ENCODE results near the gene CEP95.

GRCh38 chr17:64472564-64472963, 34.2 kb upstream of the CEP95 start:
- no peak for TF ChIP-seq POLR2A (IDR thresholded peaks at IDR 0.05)
- TF ChIP-seq, protein P1, sequence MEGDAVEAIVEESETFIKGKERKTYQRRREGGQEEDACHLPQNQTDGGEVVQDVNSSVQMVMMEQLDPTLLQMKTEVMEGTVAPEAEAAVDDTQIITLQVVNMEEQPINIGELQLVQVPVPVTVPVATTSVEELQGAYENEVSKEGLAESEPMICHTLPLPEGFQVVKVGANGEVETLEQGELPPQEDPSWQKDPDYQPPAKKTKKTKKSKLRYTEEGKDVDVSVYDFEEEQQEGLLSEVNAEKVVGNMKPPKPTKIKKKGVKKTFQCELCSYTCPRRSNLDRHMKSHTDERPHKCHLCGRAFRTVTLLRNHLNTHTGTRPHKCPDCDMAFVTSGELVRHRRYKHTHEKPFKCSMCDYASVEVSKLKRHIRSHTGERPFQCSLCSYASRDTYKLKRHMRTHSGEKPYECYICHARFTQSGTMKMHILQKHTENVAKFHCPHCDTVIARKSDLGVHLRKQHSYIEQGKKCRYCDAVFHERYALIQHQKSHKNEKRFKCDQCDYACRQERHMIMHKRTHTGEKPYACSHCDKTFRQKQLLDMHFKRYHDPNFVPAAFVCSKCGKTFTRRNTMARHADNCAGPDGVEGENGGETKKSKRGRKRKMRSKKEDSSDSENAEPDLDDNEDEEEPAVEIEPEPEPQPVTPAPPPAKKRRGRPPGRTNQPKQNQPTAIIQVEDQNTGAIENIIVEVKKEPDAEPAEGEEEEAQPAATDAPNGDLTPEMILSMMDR (IDR thresholded peaks at IDR 0.05): no peak

All from vagina (tissue), 2 donors.